ENCODE data around the gene URAD.
"Not testable (repeated sequence)": the region's sequence is repeated elsewhere in the genome, so short reads cannot be mapped to it uniquely, and the experiment has no call there.

Gene URAD

GRCh38 chr13:27988520-27988919 is at the start of gene URAD:
Gene URAD (minus strand): TSS chr13:27988693. CDS start chr13:27988637, 56 bp downstream.
- DNase-seq: no peak

- DNase-seq: no peak
Observed at GRCh38 chr13:28037399-28037798, 48.9 kb upstream of the URAD start.

GRCh38 chr13:28035146-28035782 is 46.8 kb upstream of the URAD start:
- DNase-seq: no peak

- no peak for DNase-seq
Observed at GRCh38 chr13:28033894-28034655, 45.6 kb upstream of the URAD start.

- not testable (repeated sequence) for DNase-seq
Observed at GRCh38 chr13:28032438-28032837, 43.9 kb upstream of the URAD start.

- DNase-seq: no peak
Observed at GRCh38 chr13:28031896-28032288, 43.4 kb upstream of the URAD start.

GRCh38 chr13:28031220-28031895 is 42.9 kb upstream of the URAD start:
- DNase-seq: no peak

- DNase-seq: no peak
Observed at GRCh38 chr13:28027607-28028364, 39.3 kb upstream of the URAD start.

- DNase-seq: no peak
Observed at GRCh38 chr13:28027071-28027470, 38.6 kb upstream of the URAD start.

- DNase-seq: no peak
Observed at GRCh38 chr13:28026508-28026907, 38.0 kb upstream of the URAD start.

GRCh38 chr13:28022848-28023518 is 34.5 kb upstream of the URAD start:
- DNase-seq: no peak

- DNase-seq: no peak
Observed at GRCh38 chr13:28014301-28014700, 25.8 kb upstream of the URAD start.

GRCh38 chr13:28013482-28013881 is 25.0 kb upstream of the URAD start:
- DNase-seq: no peak

GRCh38 chr13:28012896-28013295 is 24.4 kb upstream of the URAD start:
- DNase-seq: no peak

- no peak for DNase-seq
Observed at GRCh38 chr13:28012383-28012782, 23.9 kb upstream of the URAD start.

- DNase-seq: no peak
Observed at GRCh38 chr13:28010046-28010445, 21.6 kb upstream of the URAD start.

GRCh38 chr13:28005016-28005415 is 16.5 kb upstream of the URAD start:
- DNase-seq: not testable (repeated sequence)

GRCh38 chr13:28002886-28003698 is 14.6 kb upstream of the URAD start:
- DNase-seq: no peak

GRCh38 chr13:28001837-28002473 is 13.5 kb upstream of the URAD start:
- DNase-seq: no peak

- no peak for DNase-seq
Observed at GRCh38 chr13:28001049-28001448, 12.6 kb upstream of the URAD start.

GRCh38 chr13:28000567-28000966 is 12.1 kb upstream of the URAD start:
- DNase-seq: no peak

All from NCI-H446 (cell line).